CMK (cell line): Measurements from ENCODE around the gene LAMP1.
"Not testable (repeated sequence)": the region's sequence is repeated elsewhere in the genome, so short reads cannot be mapped to it uniquely, and the experiment has no call there.

ENCODE experiments used
- DNase-seq: peaks from one replicate; pipeline ENCODE4 v3.0.0-alpha.2; 2010; ENCODE audit warnings: low read depth

The LAMP1 gene

GRCh38 chr13:113356596-113356995 is 59.6 kb downstream of the LAMP1 start:
- no peak for DNase-seq

GRCh38 chr13:113357529-113357928 is 60.5 kb downstream of the LAMP1 start:
- no peak for DNase-seq

DNA sequence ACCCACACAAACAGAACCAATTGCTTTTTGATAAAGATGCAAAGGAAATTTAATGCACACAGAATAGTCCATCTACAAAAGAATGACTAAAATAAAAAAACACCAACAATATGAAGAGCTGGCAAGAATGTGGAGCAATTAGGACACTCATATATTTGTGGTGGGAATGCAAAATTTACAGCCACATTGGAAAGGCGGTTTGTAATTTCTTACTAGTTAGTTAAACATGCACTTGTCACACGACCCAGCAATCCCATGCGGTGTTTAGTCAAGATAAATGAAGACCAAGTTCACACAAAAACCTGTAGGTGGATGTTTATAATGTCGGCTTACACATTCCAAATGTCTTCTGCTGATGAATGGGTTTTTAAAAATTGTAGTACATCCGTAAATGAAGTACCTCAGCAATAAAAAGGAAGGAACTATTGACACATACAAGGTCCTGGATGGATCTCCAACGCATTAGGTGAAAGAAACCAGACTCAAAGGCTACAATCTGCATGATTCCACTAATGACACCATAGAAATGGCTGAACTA is 61.7 kb downstream of the LAMP1 start:
- no peak for DNase-seq

- no peak for DNase-seq
Measured at GRCh38 chr13:113359571-113359970, 62.5 kb downstream of the LAMP1 start.

- DNase-seq: no peak
Measured at GRCh38 chr13:113360446-113360845, 63.4 kb downstream of the LAMP1 start.

DNA sequence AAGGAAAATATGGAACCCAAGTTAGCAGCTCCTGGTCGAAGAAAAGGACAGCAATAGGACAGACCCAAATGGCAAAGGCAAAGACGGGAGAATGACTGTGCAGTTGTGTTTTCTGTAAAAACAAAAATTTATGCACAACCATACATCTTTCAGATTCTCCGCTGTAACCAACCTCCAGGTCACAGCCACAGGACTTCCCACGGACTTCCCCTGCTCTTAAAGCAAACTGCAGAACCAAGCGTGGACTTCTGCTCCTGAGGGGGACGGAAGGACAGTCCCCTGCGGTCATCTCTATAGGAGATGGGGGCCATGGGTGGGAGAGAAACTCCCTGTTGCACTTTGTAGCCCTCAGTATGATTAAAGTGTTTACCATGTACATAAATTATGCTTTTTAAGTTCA is 64.4 kb downstream of the LAMP1 start:
- DNase-seq: no peak

- no peak for DNase-seq
Measured at GRCh38 chr13:113364311-113364889, 67.4 kb downstream of the LAMP1 start.

- DNase-seq: no peak
Measured at GRCh38 chr13:113364901-113365582, 68.0 kb downstream of the LAMP1 start.

- no peak for DNase-seq
Measured at GRCh38 chr13:113365583-113365970, 68.5 kb downstream of the LAMP1 start.

GRCh38 chr13:113365971-113366588 is 69.0 kb downstream of the LAMP1 start:
- no peak for DNase-seq

- no peak for DNase-seq
Measured at GRCh38 chr13:113367020-113367560, 70.1 kb downstream of the LAMP1 start.

- no peak for DNase-seq
Measured at GRCh38 chr13:113367771-113368170, 70.7 kb downstream of the LAMP1 start.

DNA sequence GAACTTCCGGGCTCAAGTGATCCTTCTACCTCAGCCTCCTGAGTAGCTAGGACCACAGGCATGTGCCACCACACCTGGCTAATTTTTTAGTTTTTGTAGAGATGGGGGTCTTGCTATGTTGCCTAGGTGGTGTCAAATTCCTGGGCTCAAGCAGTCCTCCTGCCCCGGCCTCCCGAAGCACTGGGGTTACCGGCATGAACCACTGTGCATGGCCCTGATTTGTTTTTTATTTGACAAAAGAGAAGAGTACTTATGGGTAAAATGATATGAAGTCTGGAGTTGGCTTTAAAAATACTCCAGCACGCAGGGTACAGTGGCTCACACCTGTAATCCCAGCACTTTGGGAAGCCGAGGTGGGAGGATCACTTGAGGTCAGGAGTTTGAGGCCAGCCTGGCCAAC is 71.3 kb downstream of the LAMP1 start:
- not testable (repeated sequence) for DNase-seq

DNA sequence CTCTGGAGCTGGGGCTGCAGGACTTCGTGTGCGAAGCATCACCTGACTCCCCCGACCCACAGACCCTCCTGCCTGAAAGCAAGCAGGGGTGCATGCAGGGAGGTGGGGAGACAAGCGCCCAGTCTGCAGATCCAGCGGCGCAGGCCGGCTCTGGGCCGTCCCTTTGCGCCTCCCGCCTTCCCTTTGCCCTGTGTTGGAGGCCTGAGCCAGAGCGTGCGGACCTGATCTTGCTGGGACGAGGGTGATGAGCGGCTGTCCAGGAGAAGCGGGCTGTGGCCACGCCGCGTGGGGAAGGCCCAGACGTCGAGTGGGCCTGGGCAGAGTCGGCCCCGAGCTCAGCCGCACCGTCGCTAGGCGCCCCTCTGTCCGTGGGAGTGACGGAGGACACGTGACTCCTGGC is 72.2 kb downstream of the LAMP1 start:
- no peak for DNase-seq

DNA sequence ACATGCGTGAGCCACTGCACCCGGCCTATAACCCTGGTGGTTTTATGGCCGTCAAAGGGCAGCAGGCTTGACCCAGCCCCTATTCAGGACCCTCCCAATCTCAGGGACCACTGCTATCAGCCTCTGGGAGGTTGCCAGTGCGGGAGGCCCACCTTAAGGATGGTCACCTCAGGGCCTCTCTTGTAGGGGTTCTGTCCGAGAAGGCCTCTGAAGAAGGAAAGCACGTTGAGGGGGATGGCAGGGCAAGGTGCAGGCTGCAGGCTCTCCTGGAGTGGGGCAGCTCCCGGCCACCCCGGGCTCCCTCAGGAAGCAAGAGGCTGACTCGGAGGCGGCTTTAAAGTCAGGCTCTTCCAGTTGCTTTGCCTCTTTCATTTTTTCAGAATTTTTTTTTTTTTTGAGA is 72.8 kb downstream of the LAMP1 start:
- no peak for DNase-seq

DNA sequence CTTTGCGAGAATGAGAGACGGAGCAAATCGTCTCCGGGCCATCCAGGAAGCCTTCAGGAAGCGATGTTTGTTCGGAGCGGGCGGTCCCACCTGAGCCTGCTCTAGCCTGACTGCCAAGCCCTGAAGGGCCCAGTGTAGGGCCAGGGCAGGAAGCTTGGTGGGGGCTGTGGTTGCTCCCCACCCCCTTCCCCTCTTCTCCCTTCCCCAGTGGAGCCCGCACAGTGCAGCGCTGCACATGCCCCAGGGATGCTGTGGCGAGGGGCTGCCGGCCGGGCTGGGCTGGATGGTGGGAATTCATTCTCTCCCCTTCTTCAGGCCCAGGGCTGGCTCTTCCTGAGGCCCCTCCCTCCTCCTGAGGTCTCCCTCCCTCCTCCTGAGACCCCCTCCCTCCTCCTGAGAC is 74.0 kb downstream of the LAMP1 start:
- no peak for DNase-seq

GRCh38 chr13:113371701-113372100 is 74.7 kb downstream of the LAMP1 start:
- DNase-seq: not testable (repeated sequence)
